OCI-LY1 (cell line): ENCODE results near the gene BSCL2.
"Not testable (repeated sequence)": the region's sequence is repeated elsewhere in the genome, so short reads cannot be mapped to it uniquely, and the experiment has no call there.

Source experiments
- CTCF ChIP-seq: fragments of 200-600 bp; sonication (generic), shearing (Covaris generic); IDR thresholded peaks from 2 replicates; pipeline ENCODE4 v1.5.1; 2017; ENCODE audit warnings: mild to moderate bottlenecking, antibody characterized with exemption, low read length, moderate library complexity, mixed read lengths
- EZH2 ChIP-seq: fragments of 200-600 bp; sonication (generic), shearing (Covaris generic); IDR thresholded peaks from 2 replicates; pipeline ENCODE4 v1.8.0; 2017; ENCODE audit warnings: borderline replicate concordance, mixed run types, mild to moderate bottlenecking, antibody characterized with exemption, low read length, moderate library complexity, mixed read lengths

DNA sequence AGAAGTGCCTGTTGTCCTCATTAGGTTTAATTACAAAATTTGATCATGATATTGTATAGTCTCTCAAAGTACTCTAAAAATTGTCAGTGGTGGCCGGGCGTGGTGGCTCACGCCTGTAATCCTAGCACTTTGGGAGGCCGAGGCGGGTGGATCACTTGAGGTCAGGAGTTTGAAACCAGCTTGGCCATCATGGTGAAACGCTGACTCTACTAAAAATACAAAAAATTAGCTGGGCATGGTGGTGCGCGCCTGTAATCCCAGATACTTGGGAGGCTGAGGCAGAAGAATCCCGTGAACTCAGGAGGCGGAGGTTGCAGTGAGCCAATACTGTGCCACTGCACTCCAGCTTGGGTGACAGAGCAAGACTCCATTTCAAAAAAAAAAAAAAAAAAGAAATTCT lies 31.8 kb downstream of the BSCL2 start:
- TF ChIP-seq CTCF, EZH2: not testable (repeated sequence)
